Measurements from ENCODE around the gene LAMB3.

DNA sequence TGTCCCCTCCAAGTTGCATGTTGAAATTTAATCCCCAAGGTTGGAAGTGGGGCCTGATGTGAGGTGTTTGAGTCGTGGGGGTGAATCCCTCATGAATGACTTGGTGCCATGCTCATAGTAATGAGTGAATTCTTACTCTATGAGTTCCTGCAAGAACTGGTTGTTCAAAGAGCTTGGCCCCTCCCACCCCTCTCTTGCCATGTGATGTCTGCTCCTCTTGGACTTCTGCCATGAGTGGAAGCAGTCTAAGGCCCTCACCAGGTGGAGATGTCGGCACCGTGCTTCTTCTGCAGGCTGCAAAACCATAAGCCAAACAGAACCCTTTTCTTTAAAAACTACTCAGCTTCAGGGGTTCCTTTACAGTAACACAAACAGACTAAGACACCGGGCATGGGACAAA, 37.3 kb upstream of the LAMB3 start:
- TF ChIP-seq, protein P1, sequence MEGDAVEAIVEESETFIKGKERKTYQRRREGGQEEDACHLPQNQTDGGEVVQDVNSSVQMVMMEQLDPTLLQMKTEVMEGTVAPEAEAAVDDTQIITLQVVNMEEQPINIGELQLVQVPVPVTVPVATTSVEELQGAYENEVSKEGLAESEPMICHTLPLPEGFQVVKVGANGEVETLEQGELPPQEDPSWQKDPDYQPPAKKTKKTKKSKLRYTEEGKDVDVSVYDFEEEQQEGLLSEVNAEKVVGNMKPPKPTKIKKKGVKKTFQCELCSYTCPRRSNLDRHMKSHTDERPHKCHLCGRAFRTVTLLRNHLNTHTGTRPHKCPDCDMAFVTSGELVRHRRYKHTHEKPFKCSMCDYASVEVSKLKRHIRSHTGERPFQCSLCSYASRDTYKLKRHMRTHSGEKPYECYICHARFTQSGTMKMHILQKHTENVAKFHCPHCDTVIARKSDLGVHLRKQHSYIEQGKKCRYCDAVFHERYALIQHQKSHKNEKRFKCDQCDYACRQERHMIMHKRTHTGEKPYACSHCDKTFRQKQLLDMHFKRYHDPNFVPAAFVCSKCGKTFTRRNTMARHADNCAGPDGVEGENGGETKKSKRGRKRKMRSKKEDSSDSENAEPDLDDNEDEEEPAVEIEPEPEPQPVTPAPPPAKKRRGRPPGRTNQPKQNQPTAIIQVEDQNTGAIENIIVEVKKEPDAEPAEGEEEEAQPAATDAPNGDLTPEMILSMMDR (IDR thresholded peaks at IDR 0.05 in 2 of 3, conservative IDR thresholded peaks at IDR 0.05 in 1 of 3; ENCODE audit: control insufficient read depth in 2 of 3, extremely low read depth in 1 of 3, insufficient read depth in 1 of 3, low read depth in 3 of 3, low read length in 3 of 3) = no peak
- TF ChIP-seq HCFC1 (IDR thresholded peaks at IDR 0.05; ENCODE audit: low read length) = no peak
- TF ChIP-seq CHD2 (IDR thresholded peaks at IDR 0.05; ENCODE audit: borderline replicate concordance, low read depth, low read length) = no peak
- TF ChIP-seq EZH2 (IDR thresholded peaks at IDR 0.05; ENCODE audit: borderline replicate concordance, control insufficient read depth, low read depth, low read length) = no peak
